Testis (tissue), 2 donors: Measurements from ENCODE around the gene VPREB1.
"Not testable (repeated sequence)": the region's sequence is repeated elsewhere in the genome, so short reads cannot be mapped to it uniquely, and the experiment has no call there.

Experiments
- POLR2A ChIP-seq: fragments of 450-650 bp; IDR thresholded peaks from one replicate; pipeline ENCODE4 v1.6.1; 2017; ENCODE audit warnings: antibody characterized with exemption, mild to moderate bottlenecking, moderate library complexity
- TF ChIP-seq, protein P1 (sequence below), 3 experiments: fragments of 450-650 bp in 2 of 3; fragments of 200-600 bp in 1 of 3; sonication (generic) in 1 of 3; IDR thresholded peaks; one replicate each; pipeline ENCODE4 v1.5.1; 2016 to 2019; ENCODE audit warnings: antibody characterized with exemption in 3 of 3, mild to moderate bottlenecking in 2 of 3, moderate library complexity in 1 of 3

DNA sequence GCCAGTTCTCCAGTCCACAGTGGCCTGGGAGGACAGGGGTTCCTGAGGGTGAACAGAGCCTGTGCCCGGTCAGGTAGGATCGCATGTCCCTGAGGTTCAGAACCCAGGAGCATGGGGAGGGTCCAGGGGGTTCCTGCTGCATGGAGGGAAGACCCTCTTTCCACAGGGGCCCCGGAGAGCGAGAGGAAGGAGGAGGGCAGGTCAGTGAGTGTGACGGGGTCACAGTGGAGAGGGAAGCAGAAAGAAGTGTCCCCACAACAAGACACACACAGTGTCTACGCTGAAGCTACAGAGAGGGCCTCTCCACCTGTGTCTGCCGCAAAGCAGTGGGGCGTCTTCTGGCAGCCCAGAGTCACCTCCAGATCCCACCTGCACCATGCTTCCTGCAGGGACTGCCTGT, 6.1 kb downstream of the VPREB1 start:
- TF ChIP-seq, protein P1, sequence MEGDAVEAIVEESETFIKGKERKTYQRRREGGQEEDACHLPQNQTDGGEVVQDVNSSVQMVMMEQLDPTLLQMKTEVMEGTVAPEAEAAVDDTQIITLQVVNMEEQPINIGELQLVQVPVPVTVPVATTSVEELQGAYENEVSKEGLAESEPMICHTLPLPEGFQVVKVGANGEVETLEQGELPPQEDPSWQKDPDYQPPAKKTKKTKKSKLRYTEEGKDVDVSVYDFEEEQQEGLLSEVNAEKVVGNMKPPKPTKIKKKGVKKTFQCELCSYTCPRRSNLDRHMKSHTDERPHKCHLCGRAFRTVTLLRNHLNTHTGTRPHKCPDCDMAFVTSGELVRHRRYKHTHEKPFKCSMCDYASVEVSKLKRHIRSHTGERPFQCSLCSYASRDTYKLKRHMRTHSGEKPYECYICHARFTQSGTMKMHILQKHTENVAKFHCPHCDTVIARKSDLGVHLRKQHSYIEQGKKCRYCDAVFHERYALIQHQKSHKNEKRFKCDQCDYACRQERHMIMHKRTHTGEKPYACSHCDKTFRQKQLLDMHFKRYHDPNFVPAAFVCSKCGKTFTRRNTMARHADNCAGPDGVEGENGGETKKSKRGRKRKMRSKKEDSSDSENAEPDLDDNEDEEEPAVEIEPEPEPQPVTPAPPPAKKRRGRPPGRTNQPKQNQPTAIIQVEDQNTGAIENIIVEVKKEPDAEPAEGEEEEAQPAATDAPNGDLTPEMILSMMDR (IDR thresholded peaks at IDR 0.05), result not testable (repeated sequence)
- TF ChIP-seq POLR2A, result not testable (repeated sequence)
